Left lobe of liver (tissue), 2 donors: Measurements from ENCODE around the gene EXT2. TPM values are rescaled to one million over a fixed set of nuclear protein-coding genes. Genes with fewer than 3 reads are reported as not detected.

Experiments used
- ATAC-seq: fragments of 200-7000 bp; cut with Tn5 transposase; one replicate; pipeline ENCODE4 v1.9.1; 2020; ENCODE audit warnings: mild to moderate bottlenecking, moderate library complexity
- DNase-seq: peaks from one replicate; pipeline ENCODE4 v3.0.0-alpha.2; 2020; ENCODE audit warnings: low spot score
- total RNA-seq: library from RNA; stranded (reverse); gene quantifications from one replicate; pipeline ENCODE4 v1.2.1, GENCODE V29; 2021
- donor health status: DM: no; HTN: no; CAD: no; lungs with moderate emphysema.
- donor health status: DM: no; HTN: yes; CAD: no.

EXT2 gene
- 22.9 TPM for total RNA-seq

GRCh38 chr11:44095506-44096359, at the start of gene EXT2:
EXT2 (plus strand) TSS chr11:44095678; CDS start chr11:44107713, 12,035 bp downstream.
- ATAC-seq (peak; percentile 97), DNase-seq (peak; percentile 93)

- ATAC-seq (peak; percentile 42), DNase-seq (no peak)
These were observed 49.3 kb upstream of the EXT2 start for GRCh38 chr11:44046182-44046581.

GRCh38 chr11:44047298-44047697, 48.2 kb upstream of the EXT2 start:
- DNase-seq (no peak), ATAC-seq (no peak)

GRCh38 chr11:44047931-44048431, 47.5 kb upstream of the EXT2 start, which contains the start of gene ACCSL:
ACCSL (plus strand) TSS chr11:44047981; CDS start chr11:44048037, 56 bp downstream.
- ATAC-seq = no peak
- DNase-seq = no peak

- ATAC-seq = peak; percentile 65
These were observed 45.6 kb upstream of the EXT2 start for GRCh38 chr11:44049832-44050231.

GRCh38 chr11:44051171-44051570, 44.3 kb upstream of the EXT2 start:
- no peak for ATAC-seq

More at GRCh38 chr11:44049832-44050231, 45.6 kb upstream of the EXT2 start:
- DNase-seq = peak; percentile 8

GRCh38 chr11:44057340-44057739, 38.1 kb upstream of the EXT2 start:
- DNase-seq (no peak), ATAC-seq (no peak)

More at GRCh38 chr11:44051171-44051570, 44.3 kb upstream of the EXT2 start:
- DNase-seq = no peak

GRCh38 chr11:44058275-44058674, 37.2 kb upstream of the EXT2 start:
- ATAC-seq = no peak

GRCh38 chr11:44065161-44065661, 30.3 kb upstream of the EXT2 start:
- ATAC-seq = no peak
- DNase-seq = peak; percentile 38

More at GRCh38 chr11:44058275-44058674, 37.2 kb upstream of the EXT2 start:
- DNase-seq = no peak

GRCh38 chr11:44065841-44066731, 29.4 kb upstream of the EXT2 start, which contains the start of gene ACCS:
ACCS (plus strand) TSS chr11:44066270; CDS start chr11:44067628, 1,358 bp downstream.
- ATAC-seq (peak; percentile 96), DNase-seq (peak; percentile 96)

GRCh38 chr11:44066732-44067141, 28.7 kb upstream of the EXT2 start:
- ATAC-seq (no peak), DNase-seq (no peak)

- no peak for DNase-seq
- no peak for ATAC-seq
These were observed 28.2 kb upstream of the EXT2 start for GRCh38 chr11:44067266-44067665.

GRCh38 chr11:44068180-44068579, 27.3 kb upstream of the EXT2 start:
- ATAC-seq (no peak), DNase-seq (no peak)

- DNase-seq = no peak
- no peak for ATAC-seq
These were observed 24.3 kb upstream of the EXT2 start for GRCh38 chr11:44071157-44071556.

- ATAC-seq (no peak), DNase-seq (no peak)
These were observed 22.5 kb upstream of the EXT2 start for GRCh38 chr11:44072757-44073658.

- ATAC-seq (no peak), DNase-seq (no peak)
These were observed 16.7 kb upstream of the EXT2 start for GRCh38 chr11:44078794-44079193.

- ATAC-seq (no peak), DNase-seq (no peak)
These were observed 16.1 kb upstream of the EXT2 start for GRCh38 chr11:44079376-44079775.

- ATAC-seq = no peak
- DNase-seq = no peak
These were observed 14.5 kb upstream of the EXT2 start for GRCh38 chr11:44080951-44081350.

- no peak for DNase-seq
- ATAC-seq = no peak
These were observed 12.8 kb upstream of the EXT2 start for GRCh38 chr11:44082645-44083044.

GRCh38 chr11:44083433-44083832, 12.0 kb upstream of the EXT2 start:
- no peak for ATAC-seq
- no peak for DNase-seq
